K562 (cell line): ENCODE results near the gene CCDC88C. TPM values are rescaled to one million over a fixed set of nuclear protein-coding genes. Genes with fewer than 3 reads are reported as not detected.

Experiments
- ATAC-seq: fragments of 200-7000 bp; cut with Tn5 transposase; 3 replicates; pipeline ENCODE4 v1.9.1; 2020; ENCODE audit warnings: moderate library complexity
- BruUV-seq: library from RNA; stranded (reverse); fragments of 400-500 nt; replicated peaks from 2 replicates; lab custom pipeline; 2021; lab: Mats Ljungman, UMichigan
- CTCF ChIA-PET: fragments of 300-600 bp; formaldehyde crosslinking; extraction: SDS; loops from one replicate; lab custom pipeline; 2021; ENCODE audit warnings: low intra/inter-chr PET ratio; lab: Yijun Ruan, JAX
- POLR2A ChIA-PET: fragments of 300-600, 350-650 bp; sonication (Branson Sonifier 250); formaldehyde crosslinking; extraction: SDS; loops from one replicate; lab custom pipeline; 2021; ENCODE audit warnings: antibody characterized with exemption, inconsistent platforms; lab: Yijun Ruan, JAX
- DNase-seq, 4 experiments: peaks; one replicate each; pipeline versions ENCODE4 v3.0.0 to v3.0.0-alpha.2; 2011 to 2018; ENCODE audit warnings: low spot score in 3 of 4, mixed read lengths in 3 of 4; ENCODE audit errors: extremely low read depth in 1 of 4
- FAIRE-seq: peaks from 2 replicates; lab custom pipeline; 2011; peaks lifted over from hg19 to GRCh38; lab: Jason Lieb, UNC
- H2AFZ ChIP-seq: 2 replicates; pipeline ENCODE4 v1.6.0; 2011; ENCODE audit warnings: low read depth, low read length, control low read depth, inconsistent platforms
- H3K27ac ChIP-seq: fragments of 200-600 bp; 3 replicates; pipeline ENCODE4 v1.8.0; 2011; ENCODE audit warnings: low read depth, mild to moderate bottlenecking, control low read depth, inconsistent platforms, low read length, moderate library complexity, mixed read lengths; ENCODE audit errors: extremely low read depth
- H3K27me3 ChIP-seq, 2 experiments: fragments of 300-600 bp in 1 of 2; 2 replicates in 1 of 2; 3 replicates in 1 of 2; pipeline versions ENCODE4 v1.6.0 to v1.8.0; 2011; ENCODE audit warnings: inconsistent platforms in 2 of 2, low read length in 2 of 2, mild to moderate bottlenecking in 1 of 2, mixed read lengths in 1 of 2, moderate library complexity in 1 of 2; ENCODE audit not compliant: control insufficient read depth in 2 of 2, insufficient read depth in 2 of 2
- H3K36me3 ChIP-seq: fragments of 300-600 bp; 3 replicates; pipeline ENCODE4 v1.8.0; 2011; ENCODE audit warnings: mild to moderate bottlenecking, low read length, inconsistent platforms; ENCODE audit not compliant: control insufficient read depth, insufficient read depth
- H3K4me1 ChIP-seq, 2 experiments: fragments of 200-600 bp in 1 of 2; replicated peaks in 1 of 2; 2 replicates in 1 of 2; 3 replicates in 1 of 2; pipeline versions ENCODE4 v1.5.1 to v1.8.0; 2011; ENCODE audit warnings: inconsistent platforms in 2 of 2, low read length in 2 of 2, mild to moderate bottlenecking in 1 of 2, mixed read lengths in 1 of 2, moderate library complexity in 1 of 2; ENCODE audit not compliant: control insufficient read depth in 2 of 2, insufficient read depth in 2 of 2
- H3K4me2 ChIP-seq: 2 replicates; pipeline ENCODE4 v1.6.1; 2011; ENCODE audit warnings: low read length, control low read depth, inconsistent platforms, mixed read lengths; ENCODE audit not compliant: insufficient read depth
- H3K4me3 ChIP-seq: fragments of 200-600 bp; sonication (generic), shearing (Covaris generic); 2 replicates; pipeline ENCODE4 v1.5.1; 2016; ENCODE audit warnings: control low read depth, inconsistent platforms
- H3K79me2 ChIP-seq: fragments of 200-600 bp; 3 replicates; pipeline ENCODE4 v1.8.0; 2011; ENCODE audit warnings: low read length, inconsistent platforms; ENCODE audit not compliant: control insufficient read depth, insufficient read depth
- H3K9ac ChIP-seq, 2 experiments: 2 replicates each; pipeline versions ENCODE4 v1.6.0 to v1.6.1; 2011; ENCODE audit warnings: low read depth in 2 of 2, low read length in 2 of 2, control low read depth in 1 of 2, inconsistent platforms in 1 of 2, mild to moderate bottlenecking in 1 of 2, mixed read lengths in 1 of 2; ENCODE audit not compliant: insufficient read depth in 1 of 2
- H3K9me1 ChIP-seq: one replicate; pipeline ENCODE4 v1.6.0; 2011; ENCODE audit warnings: inconsistent platforms, mild to moderate bottlenecking, low read length, moderate library complexity; ENCODE audit not compliant: control insufficient read depth, insufficient read depth
- H3K9me3 ChIP-seq: replicated peaks from 2 replicates; pipeline ENCODE4 v1.5.1; 2011; ENCODE audit warnings: low read depth, low read length, inconsistent platforms; ENCODE audit not compliant: control insufficient read depth, insufficient read depth
- H4K20me1 ChIP-seq: replicated peaks from 2 replicates; pipeline ENCODE4 v1.6.1; 2011; ENCODE audit warnings: low read length, inconsistent platforms, mixed read lengths; ENCODE audit not compliant: control insufficient read depth, insufficient read depth
- CREB1 ChIP-seq, 2 experiments: sonication (generic) in 1 of 2; formaldehyde crosslinking in 1 of 2; IDR thresholded peaks; 2 replicates each; pipeline versions ENCODE4 v1.6.1 to v1.8.0; 2012 to 2022; ENCODE audit warnings: inconsistent platforms in 1 of 2, mild to moderate bottlenecking in 1 of 2, missing genetic modification reagents in 1 of 2, moderate library complexity in 1 of 2
- ETS2 ChIP-seq: IDR thresholded peaks from 2 replicates; pipeline ENCODE4 v1.6.1; 2016; ENCODE audit warnings: borderline replicate concordance, missing genetic modification characterization, mild to moderate bottlenecking, moderate library complexity, missing compliant biosample characterization; ENCODE audit not compliant: poor library complexity, severe bottlenecking
- HDAC6 ChIP-seq: IDR thresholded peaks from 2 replicates; pipeline ENCODE4 v1.6.1; 2012; ENCODE audit warnings: low read depth, mild to moderate bottlenecking, control low read depth, inconsistent platforms, low read length, moderate library complexity
- NCOA4 ChIP-seq: fragments of 450-650 bp; IDR thresholded peaks from 2 replicates; pipeline ENCODE4 v1.6.1; 2018; ENCODE audit warnings: mild to moderate bottlenecking; ENCODE audit not compliant: partially characterized antibody
- NFE2L1 ChIP-seq: fragments of 450-650 bp; IDR thresholded peaks from 2 replicates; pipeline ENCODE4 v1.6.1; 2016; ENCODE audit warnings: missing genetic modification characterization, low read depth, mild to moderate bottlenecking, missing compliant biosample characterization, moderate library complexity, borderline replicate concordance
- NR0B1 ChIP-seq: fragments of 450-650 bp; IDR thresholded peaks from one replicate; pipeline ENCODE4 v1.6.1; 2018; ENCODE audit warnings: mild to moderate bottlenecking, moderate library complexity; ENCODE audit not compliant: partially characterized antibody
- PREB ChIP-seq: sonication (generic); formaldehyde crosslinking; IDR thresholded peaks from 2 replicates; pipeline ENCODE4 v1.8.1; 2023; ENCODE audit warnings: mild to moderate bottlenecking, missing genetic modification reagents
- RBM15 ChIP-seq: fragments of 200-400 bp; formaldehyde crosslinking; IDR thresholded peaks from 2 replicates; pipeline ENCODE4 v1.6.1; 2018; ENCODE audit warnings: mild to moderate bottlenecking, low read length, moderate library complexity; ENCODE audit not compliant: insufficient read depth
- RERE ChIP-seq: sonication (generic); formaldehyde crosslinking; IDR thresholded peaks from 2 replicates; pipeline ENCODE4 v1.8.0; 2023; ENCODE audit warnings: missing genetic modification reagents, mild to moderate bottlenecking, borderline replicate concordance
- USF1 ChIP-seq: sonication (generic); formaldehyde crosslinking; IDR thresholded peaks from 2 replicates; pipeline ENCODE4 v1.9.0; 2022; ENCODE audit warnings: mild to moderate bottlenecking, missing genetic modification reagents
- ZNF175 ChIP-seq: fragments of 200-800 bp; sonication (Bioruptor generic); IDR thresholded peaks from 2 replicates; pipeline ENCODE4 v1.6.1; 2016; ENCODE audit warnings: low read depth, mild to moderate bottlenecking, missing genetic modification characterization, missing compliant biosample characterization
- ZNF445 ChIP-seq: fragments of 250-450 bp; sonication (Bioruptor Pico); IDR thresholded peaks from 2 replicates; pipeline ENCODE4 v1.4.0; 2020; ENCODE audit warnings: low read depth, mild to moderate bottlenecking, moderate library complexity
- ZNF707 ChIP-seq: fragments of 250-450 bp; sonication (Bioruptor Pico); conservative IDR thresholded peaks from 2 replicates; pipeline ENCODE4 v1.8.0; 2022; ENCODE audit warnings: inconsistent platforms, mild to moderate bottlenecking, moderate library complexity
- WGBS: fragments of 100-300 bp; shearing (Covaris generic); methylation state at CpG from one replicate; pipeline ENCODE4 v1.1.6; 2016; ENCODE audit warnings: low coverage, mixed read lengths; ENCODE audit not compliant: insufficient coverage; ENCODE audit errors: missing lambda C conversion rate; 5-methylcytosine and 5-hydroxymethylcytosine counted together
- in situ Hi-C: fragments of 300-500 bp; cut with MboI; formaldehyde crosslinking; loops from 4 replicates; pipeline ENCODE4 v1.15.0; 2018; ENCODE audit warnings: inconsistent platforms, mixed read lengths
- intact Hi-C: fragments of 100-400 bp; cut with micrococcal nuclease; formaldehyde crosslinking; loops from 2 replicates; pipeline ENCODE4 v1.14.2; 2022
- polyA plus RNA-seq, 8 experiments: library from polyadenylated mRNA; depleted of rRNA in 4 of 8; stranded (reverse) in 5 of 8; unstranded in 3 of 8; fragments of >200 nt; fragmentation: Nextera tagmentation in 2 of 8; fragmentation: Illumina TruSeq in 1 of 8; extraction: Ambion mirVana in 2 of 8; extraction: Trizol in 1 of 8; gene quantifications; 2 replicates each; pipeline versions ENCODE4 v1.2.1 to v1.2.3, GENCODE V29; 2011 to 2014; ENCODE audit warnings: inconsistent platforms in 1 of 8, missing spikeins in 1 of 8
- total RNA-seq, 7 experiments: library from RNA; depleted of rRNA in 6 of 7; stranded (reverse); fragments of >200 nt in 6 of 7; fragmentation: Illumina TruSeq in 2 of 7; extraction: Trizol in 2 of 7; gene quantifications; 2 replicates each; pipeline versions ENCODE4 v1.2.1 to v1.2.3, GENCODE V29; 2011 to 2021; ENCODE audit warnings: low replicate concordance in 1 of 7

Gene CCDC88C
- total and polyA plus RNA-seq, 9 of the 15 experiments (the other 6 are each of a cell fraction or from before 2014, with no cell fraction given), result 0.62 to 22.5 (median 10.7) TPM

GRCh38 chr14:91300957-91301356 lies 116.7 kb downstream of the CCDC88C start:
- no peak overlapping the region; a peak in 1 of 4 replicates for H3K9ac ChIP-seq
- peaks cover 4 to 15% of the 10 kb centered on the region in 2 experiments; a peak in 2 of 5 replicates for H3K4me1 ChIP-seq
- BruUV-seq, result no TSS peak
- DNase-seq (no peak), FAIRE-seq (no peak), ATAC-seq (no peak)
- no peak overlapping the region for H3K4me3 ChIP-seq
- no peaks in the 10 kb centered on the region for H3K27me3 ChIP-seq
- in situ Hi-C loops (no loop called here), intact Hi-C loops (no loop called here)
- ChIA-PET POLR2A (no interaction called here), CTCF (no interaction called here)
- H3K36me3 ChIP-seq, result peaks cover 61% of the 10 kb centered on the region; the same call in 2 of the 3 replicates
- H2AFZ ChIP-seq, result no peak overlapping the region
- H4K20me1 ChIP-seq, result no peaks in the 10 kb centered on the region
- WGBS, result 80% methylated on average over 1 of the region's 4 CpGs
- H3K9me1 ChIP-seq, result no peaks in the 10 kb centered on the region
- H3K79me2 ChIP-seq, result no peaks in the 10 kb centered on the region
- H3K4me2 ChIP-seq, result no peak overlapping the region
- H3K27ac ChIP-seq, result no peak overlapping the region
- H3K9me3 ChIP-seq, result no peaks in the 10 kb centered on the region
- TF ChIP-seq USF1 (CRISPR knock-in tag) (no peak), CREB1 (IDR thresholded peaks at IDR 0.05) (no peak), CREB1 (CRISPR knock-in tag; IDR thresholded peaks at IDR 0.05) (no peak), NFE2L1 (no peak), ZNF175 (CRISPR knock-in tag) (no peak), ZNF707 (CRISPR knock-in tag) (no peak), RBM15 (no peak), ZNF445 (no peak), HDAC6 (no peak), PREB (no peak), RERE (no peak), NR0B1 (no peak), ETS2 (tag) (no peak), NCOA4 (no peak)
